ENCODE data around the gene SMAD7.

SMAD7 gene

GRCh38 chr18:48949606-48950535 lies 894 bp downstream of the SMAD7 start:
- no peak for TF ChIP-seq CTCF (IDR thresholded peaks at IDR 0.05)

- TF ChIP-seq CTCF (IDR thresholded peaks at IDR 0.05): no peak
These were observed 1.6 kb downstream of the SMAD7 start for GRCh38 chr18:48949050-48949605.

DNA sequence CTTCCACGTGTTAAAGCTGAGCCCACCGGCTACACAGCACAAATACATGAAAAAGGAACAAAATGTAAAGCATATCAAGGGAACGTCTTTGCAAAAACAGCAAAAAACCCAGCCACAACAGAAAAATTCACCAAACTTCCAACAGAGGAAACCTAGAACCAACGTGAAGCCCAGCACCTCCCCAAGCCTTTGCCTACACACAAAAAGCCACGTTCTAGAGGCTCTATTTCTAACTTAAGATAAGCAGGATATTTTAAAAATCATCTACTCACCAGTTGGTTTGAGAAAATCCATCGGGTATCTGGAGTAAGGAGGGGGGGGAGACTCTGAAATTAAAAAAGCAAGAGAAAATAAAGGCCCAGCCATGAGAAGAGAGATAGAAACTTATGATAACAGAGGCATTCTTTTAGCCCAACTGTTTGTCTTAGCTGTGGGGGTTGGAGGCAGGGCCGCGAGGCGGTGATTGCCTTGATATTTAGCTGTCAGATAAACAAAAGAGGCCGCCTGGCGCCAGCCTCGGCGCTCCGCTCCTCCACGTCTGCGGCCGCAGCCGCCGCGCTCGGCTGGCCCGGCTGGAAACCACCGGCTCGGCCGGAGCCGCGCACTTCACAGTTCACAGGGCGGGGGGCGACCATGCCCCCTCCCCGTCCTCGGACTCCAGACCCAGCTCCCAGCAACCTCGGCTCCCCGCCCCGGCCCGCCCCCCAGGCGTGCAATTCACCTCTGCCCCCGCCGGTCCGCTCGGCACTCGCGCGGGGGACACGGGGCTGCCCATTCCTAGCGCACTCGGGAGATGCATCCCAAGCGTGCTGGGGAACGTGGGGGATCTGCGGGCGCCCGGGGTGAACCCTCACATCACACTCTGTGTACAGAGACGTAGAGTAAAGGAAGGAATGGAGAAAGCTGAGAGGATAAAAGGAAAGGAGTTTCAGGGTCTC lies 2.4 kb downstream of the SMAD7 start:
- no peak for TF ChIP-seq CTCF (IDR thresholded peaks at IDR 0.05)

DNA sequence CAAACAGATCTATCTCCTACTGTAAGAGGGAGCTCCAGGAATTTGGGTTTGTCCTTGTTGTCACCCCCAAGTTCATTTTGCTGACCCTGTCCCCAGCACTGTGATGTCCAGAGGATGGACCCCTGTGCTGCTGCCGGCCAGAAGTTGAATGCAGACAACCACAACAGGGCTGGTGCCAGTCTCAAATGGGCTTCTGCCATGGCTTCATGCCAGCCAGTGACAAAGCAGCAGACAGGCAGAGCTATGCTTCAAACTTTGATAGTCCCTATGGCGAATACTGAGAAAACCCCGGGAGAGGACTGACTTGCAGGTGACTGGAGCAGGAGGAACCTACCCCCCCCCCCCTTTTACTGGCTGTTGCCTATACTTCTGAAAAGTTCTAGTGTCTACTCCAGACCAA lies 3.2 kb downstream of the SMAD7 start:
- TF ChIP-seq CTCF (IDR thresholded peaks at IDR 0.05): no peak

GRCh38 chr18:48947092-48947491 lies 3.7 kb downstream of the SMAD7 start:
- TF ChIP-seq CTCF (IDR thresholded peaks at IDR 0.05): no peak

DNA sequence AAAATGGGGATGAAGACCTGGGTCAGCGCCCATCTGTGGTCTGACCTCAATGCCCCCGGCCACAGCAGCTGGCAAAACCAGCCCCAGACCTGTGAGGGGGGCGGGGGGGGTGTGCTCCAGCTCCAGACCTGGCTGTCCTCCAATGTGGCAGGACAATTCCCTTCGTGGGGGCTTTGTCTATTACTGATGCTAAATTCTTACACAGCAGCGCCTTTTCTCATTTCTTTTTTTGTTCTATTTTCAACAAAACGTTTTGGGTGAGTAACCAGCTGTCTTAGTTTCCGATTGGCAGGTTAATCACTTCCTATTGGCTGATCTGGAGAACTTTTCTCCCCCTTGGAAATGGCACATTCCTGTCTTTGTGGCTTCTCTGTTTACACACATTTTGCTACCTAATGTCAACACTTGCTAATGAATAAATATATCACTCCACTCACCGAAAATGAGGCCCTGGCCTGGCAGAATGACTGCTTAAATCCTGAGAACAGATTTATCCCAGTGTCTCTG lies 4.4 kb downstream of the SMAD7 start:
- TF ChIP-seq CTCF (IDR thresholded peaks at IDR 0.05): no peak

DNA sequence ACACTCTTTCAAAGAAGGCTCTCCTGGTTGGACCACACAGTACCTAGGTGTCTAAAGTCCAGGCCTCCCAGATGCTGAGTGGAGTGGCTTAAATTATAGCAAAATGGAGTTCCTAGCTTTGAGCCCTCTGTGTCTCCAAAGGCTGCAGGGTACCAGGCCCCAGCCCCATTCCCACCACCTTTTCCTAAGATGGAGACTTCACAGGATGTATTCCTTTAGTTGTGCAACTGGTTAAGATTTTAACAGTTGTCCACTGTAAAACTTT lies 4.9 kb downstream of the SMAD7 start:
- no peak for TF ChIP-seq CTCF (IDR thresholded peaks at IDR 0.05)
